H1 (cell line): Measurements from ENCODE around the gene EEPD1. TPM values are rescaled to one million over a fixed set of nuclear protein-coding genes. Genes with fewer than 3 reads are reported as not detected.
A peak's percentile ranks its signal among the peaks of the same experiment; 100 is the strongest.

Experiments used
- CTCF ChIA-PET: fragments of 300-600 bp; sonication (Branson Sonifier 250); formaldehyde crosslinking; loops from one replicate; lab custom pipeline; 2021; ENCODE audit not compliant: partially characterized antibody; lab: Charles Lee
- POLR2A ChIA-PET: fragments of 300-600 bp; sonication (Branson Sonifier 250); formaldehyde crosslinking; loops from one replicate; lab custom pipeline; 2021; ENCODE audit warnings: inconsistent platforms; ENCODE audit not compliant: partially characterized antibody; lab: Charles Lee
- DNase-seq, 2 experiments: peaks; one replicate each; pipeline versions ENCODE4 v3.0.0 to v3.0.0-alpha.2; 2010 to 2022; ENCODE audit warnings: low spot score in 2 of 2, low read depth in 1 of 2, mixed read lengths in 1 of 2
- FAIRE-seq: peaks from 2 replicates; lab custom pipeline; 2011; peaks lifted over from hg19 to GRCh38; lab: Jason Lieb, UNC
- H2AFZ ChIP-seq: 2 replicates; pipeline ENCODE4 v1.8.1; 2012; ENCODE audit warnings: low read length, inconsistent platforms
- H2AK5ac ChIP-seq: 2 replicates; pipeline ENCODE4 v1.6.1; 2013; ENCODE audit warnings: low read depth, low read length
- H2BK120ac ChIP-seq: replicated peaks from 2 replicates; pipeline ENCODE3; 2013; ENCODE audit warnings: low read depth, low read length, inconsistent platforms
- H2BK12ac ChIP-seq: 2 replicates; pipeline ENCODE4 v1.6.1; 2013; ENCODE audit warnings: low read depth, low read length
- H2BK15ac ChIP-seq: 2 replicates; pipeline ENCODE4 v1.6.1; 2013; ENCODE audit warnings: low read length
- H2BK20ac ChIP-seq: 2 replicates; pipeline ENCODE4 v1.6.1; 2013; ENCODE audit warnings: low read length
- H2BK5ac ChIP-seq: 2 replicates; pipeline ENCODE4 v1.6.1; 2013; ENCODE audit warnings: low read depth, low read length
- H3K14ac ChIP-seq: 2 replicates; pipeline ENCODE4 v1.6.1; 2013; ENCODE audit warnings: inconsistent platforms; ENCODE audit not compliant: insufficient read length
- H3K18ac ChIP-seq: 2 replicates; pipeline ENCODE4 v1.6.1; 2013; ENCODE audit warnings: low read length; ENCODE audit errors: extremely low read depth
- H3K23ac ChIP-seq: 2 replicates; pipeline ENCODE4 v1.6.1; 2013; ENCODE audit warnings: inconsistent platforms; ENCODE audit not compliant: insufficient read length
- H3K23me2 ChIP-seq: 2 replicates; pipeline ENCODE4 v1.6.1; 2013; ENCODE audit warnings: low read depth, low read length
- H3K27ac ChIP-seq: 2 replicates; pipeline ENCODE4 v1.6.1; 2011; ENCODE audit warnings: low read depth, low read length, inconsistent platforms
- H3K27me3 ChIP-seq, 4 experiments: replicated peaks in 1 of 4; 1 replicate in 1 of 4; 2 replicates in 3 of 4; pipeline versions ENCODE4 v1.6.1 to v1.8.1; 2011 to 2013; ENCODE audit warnings: low read length in 3 of 4, mild to moderate bottlenecking in 3 of 4, inconsistent platforms in 2 of 4, mixed read lengths in 2 of 4, moderate library complexity in 1 of 4; ENCODE audit not compliant: control insufficient read depth in 3 of 4, insufficient read depth in 3 of 4; ENCODE audit errors: extremely low read depth in 1 of 4
- H3K36me3 ChIP-seq, 4 experiments: 2 replicates each; pipeline versions ENCODE4 v1.6.1 to v1.8.1; 2011 to 2013; ENCODE audit warnings: mild to moderate bottlenecking in 4 of 4, low read length in 3 of 4, moderate library complexity in 2 of 4, control low read depth in 1 of 4, inconsistent platforms in 1 of 4; ENCODE audit not compliant: insufficient read depth in 4 of 4, control insufficient read depth in 2 of 4
- H3K4ac ChIP-seq: replicated peaks from 2 replicates; pipeline ENCODE3; 2013; ENCODE audit warnings: low read length, low read depth, mixed read lengths, inconsistent platforms; ENCODE audit not compliant: insufficient read length
- H3K4me1 ChIP-seq, 4 experiments: replicated peaks in 1 of 4; 1 replicate in 1 of 4; 2 replicates in 3 of 4; pipeline versions ENCODE4 v1.6.1 to v1.8.1; 2011 to 2013; ENCODE audit warnings: low read length in 3 of 4, inconsistent platforms in 2 of 4, mixed read lengths in 1 of 4; ENCODE audit not compliant: insufficient read depth in 4 of 4, control insufficient read depth in 3 of 4
- H3K4me2 ChIP-seq, 2 experiments: 2 replicates each; pipeline versions ENCODE4 v1.6.1 to v1.8.1; 2011 to 2013; ENCODE audit warnings: low read depth in 2 of 2, low read length in 2 of 2, control low read depth in 1 of 2, inconsistent platforms in 1 of 2, mild to moderate bottlenecking in 1 of 2; ENCODE audit not compliant: insufficient read depth in 1 of 2
- H3K4me3 ChIP-seq, 4 experiments: fragments of 200-600, 300-600 bp in 1 of 4; sonication (generic), shearing (Covaris generic), sonication (Bioruptor Twin) in 1 of 4; 2 replicates each; pipeline versions ENCODE4 v1.5.1 to v1.8.1; 2011 to 2016; ENCODE audit warnings: low read length in 4 of 4, low read depth in 3 of 4, control low read depth in 2 of 4, inconsistent platforms in 2 of 4, mild to moderate bottlenecking in 2 of 4, mixed read lengths in 1 of 4, moderate library complexity in 1 of 4; ENCODE audit not compliant: insufficient read depth in 2 of 4; ENCODE audit errors: extremely low read depth in 1 of 4
- H3K56ac ChIP-seq: replicated peaks from 2 replicates; pipeline ENCODE3; 2013; ENCODE audit warnings: low read depth, mild to moderate bottlenecking, mixed read lengths, low read length, inconsistent platforms; ENCODE audit not compliant: insufficient read length
- H3K79me1 ChIP-seq: 2 replicates; pipeline ENCODE4 v1.6.1; 2013; ENCODE audit warnings: low read depth, low read length, control low read depth
- H3K79me2 ChIP-seq, 2 experiments: 2 replicates each; pipeline versions ENCODE4 v1.6.1 to v1.8.1; 2012 to 2013; ENCODE audit warnings: low read length in 2 of 2, mild to moderate bottlenecking in 2 of 2, inconsistent platforms in 1 of 2; ENCODE audit not compliant: insufficient read depth in 2 of 2, control insufficient read depth in 1 of 2
- H3K9ac ChIP-seq, 4 experiments: replicated peaks in 1 of 4; 1 replicate in 1 of 4; 2 replicates in 3 of 4; pipeline versions ENCODE4 v1.6.1 to v1.8.1; 2011 to 2013; ENCODE audit warnings: low read depth in 3 of 4, low read length in 3 of 4, control low read depth in 2 of 4, mild to moderate bottlenecking in 2 of 4, moderate library complexity in 2 of 4, inconsistent platforms in 1 of 4; ENCODE audit errors: extremely low read depth in 1 of 4
- H3K9me3 ChIP-seq, 2 experiments: 2 replicates each; pipeline versions ENCODE4 v1.6.1 to v1.8.1; 2012 to 2013; ENCODE audit warnings: mild to moderate bottlenecking in 2 of 2, moderate library complexity in 2 of 2, control low read depth in 1 of 2, inconsistent platforms in 1 of 2, low read depth in 1 of 2, low read length in 1 of 2, mixed read lengths in 1 of 2; ENCODE audit not compliant: insufficient read depth in 2 of 2
- H4K20me1 ChIP-seq, 2 experiments: replicated peaks in 1 of 2; 2 replicates each; pipeline versions ENCODE3 to v1.8.1; 2011 to 2013; ENCODE audit warnings: inconsistent platforms in 2 of 2, low read length in 2 of 2, mild to moderate bottlenecking in 1 of 2; ENCODE audit not compliant: insufficient read depth in 2 of 2, control insufficient read depth in 1 of 2
- H4K5ac ChIP-seq: 2 replicates; pipeline ENCODE4 v1.6.1; 2013; ENCODE audit warnings: low read length, low read depth, mixed read lengths, inconsistent platforms; ENCODE audit not compliant: insufficient read length
- H4K8ac ChIP-seq: 2 replicates; pipeline ENCODE4 v1.8.0; 2013; ENCODE audit warnings: mild to moderate bottlenecking, moderate library complexity, low read length, inconsistent platforms; ENCODE audit not compliant: insufficient read depth; ENCODE audit errors: extremely low read depth
- H4K91ac ChIP-seq: replicated peaks from 2 replicates; pipeline ENCODE3; 2013; ENCODE audit warnings: low read length, mixed read lengths, inconsistent platforms; ENCODE audit not compliant: insufficient read length
- CHD1 ChIP-seq: IDR thresholded peaks from 2 replicates; pipeline ENCODE4 v1.6.1; 2012; ENCODE audit warnings: low read depth, low read length, improper control_type of control experiment
- FOSL1 ChIP-seq: IDR thresholded peaks from 2 replicates; pipeline ENCODE4 v1.6.1; 2011; ENCODE audit warnings: mild to moderate bottlenecking, low read depth, low read length, moderate library complexity; ENCODE audit not compliant: insufficient read depth
- HDAC6 ChIP-seq: IDR thresholded peaks from one replicate; pipeline ENCODE4 v1.7.1; 2012; ENCODE audit warnings: low read depth, mild to moderate bottlenecking, inconsistent platforms, low read length, moderate library complexity
- NRF1 ChIP-seq: IDR thresholded peaks from 2 replicates; pipeline ENCODE4 v1.6.1; 2011; ENCODE audit warnings: mild to moderate bottlenecking, low read depth, low read length, improper control_type of control experiment
- RXRA ChIP-seq: IDR thresholded peaks from 2 replicates; pipeline ENCODE4 v1.6.1; 2011; ENCODE audit warnings: low read depth, mild to moderate bottlenecking, low read length, moderate library complexity; ENCODE audit not compliant: insufficient read depth
- SIN3A ChIP-seq, 2 experiments: IDR thresholded peaks in 1 of 2; conservative IDR thresholded peaks in 1 of 2; 2 replicates each; pipeline ENCODE4 v1.6.1; 2011 to 2012; ENCODE audit warnings: low read length in 2 of 2, improper control_type of control experiment in 1 of 2, low read depth in 1 of 2, mild to moderate bottlenecking in 1 of 2
- SRF ChIP-seq: IDR thresholded peaks from 2 replicates; pipeline ENCODE4 v1.6.1; 2011; ENCODE audit warnings: mild to moderate bottlenecking, low read depth, low read length, moderate library complexity
- TAF1 ChIP-seq: IDR thresholded peaks from 2 replicates; pipeline ENCODE4 v1.6.1; 2011; ENCODE audit warnings: mild to moderate bottlenecking, low read depth, low read length
- TAF7 ChIP-seq: optimal IDR thresholded peaks from 2 replicates; pipeline ENCODE3; 2011; ENCODE audit warnings: low read depth, mild to moderate bottlenecking, inconsistent platforms, low read length, moderate library complexity, borderline replicate concordance
- WGBS, 2 experiments: shearing (Covaris generic) in 1 of 2; methylation state at CpG; one replicate each; pipeline versions ENCODE4 v1.1.6 to v1.1.7; 2013 to 2015; ENCODE audit warnings: low lambda C conversion rate in 2 of 2, mixed read lengths in 2 of 2, inconsistent platforms in 1 of 2, low coverage in 1 of 2, missing lambda C conversion rate in 1 of 2; ENCODE audit not compliant: insufficient replicate concordance in 2 of 2, insufficient coverage in 1 of 2, insufficient read length in 1 of 2; ENCODE audit errors: extremely low coverage in 1 of 2, missing lambda C conversion rate in 1 of 2; 5-methylcytosine and 5-hydroxymethylcytosine counted together
- polyA plus RNA-seq, 7 experiments: library from polyadenylated mRNA; depleted of rRNA in 3 of 7; stranded (reverse) in 5 of 7; unstranded in 2 of 7; fragments of >200 nt in 5 of 7; fragments of 200-250 nt in 2 of 7; gene quantifications; 1 replicate in 5 of 7; 2 replicates in 1 of 7; 4 replicates in 1 of 7; pipeline versions ENCODE4 v1.2.1 to v1.2.3, GENCODE V29; 2011 to 2013; ENCODE audit warnings: missing spikeins in 2 of 7, mixed read lengths in 2 of 7
- total RNA-seq: library from RNA; stranded (reverse); fragmentation: NEBNext Ultra II Directional; extraction: Animal tissue kit (Norgen Biotek cat#: 25700); gene quantifications from 2 replicates; pipeline ENCODE4 v1.2.1, GENCODE V29; 2021
- TF ChIP-seq, protein P1 (sequence below), 3 experiments: IDR thresholded peaks; 1 replicate in 2 of 3; 2 replicates in 1 of 3; pipeline versions ENCODE4 v1.5.1 to v1.6.1; 2011; ENCODE audit warnings: low read length in 3 of 3, mild to moderate bottlenecking in 3 of 3, inconsistent platforms in 2 of 3, low read depth in 1 of 3, moderate library complexity in 1 of 3; ENCODE audit not compliant: insufficient read depth in 1 of 3; ENCODE audit errors: control extremely low read depth in 1 of 3

Gene EEPD1
- total and polyA plus RNA-seq, 2 of the 8 experiments (the other 6 are each of a cell fraction or from before 2014, with no cell fraction given), result 3.1 to 7.8 TPM

DNA sequence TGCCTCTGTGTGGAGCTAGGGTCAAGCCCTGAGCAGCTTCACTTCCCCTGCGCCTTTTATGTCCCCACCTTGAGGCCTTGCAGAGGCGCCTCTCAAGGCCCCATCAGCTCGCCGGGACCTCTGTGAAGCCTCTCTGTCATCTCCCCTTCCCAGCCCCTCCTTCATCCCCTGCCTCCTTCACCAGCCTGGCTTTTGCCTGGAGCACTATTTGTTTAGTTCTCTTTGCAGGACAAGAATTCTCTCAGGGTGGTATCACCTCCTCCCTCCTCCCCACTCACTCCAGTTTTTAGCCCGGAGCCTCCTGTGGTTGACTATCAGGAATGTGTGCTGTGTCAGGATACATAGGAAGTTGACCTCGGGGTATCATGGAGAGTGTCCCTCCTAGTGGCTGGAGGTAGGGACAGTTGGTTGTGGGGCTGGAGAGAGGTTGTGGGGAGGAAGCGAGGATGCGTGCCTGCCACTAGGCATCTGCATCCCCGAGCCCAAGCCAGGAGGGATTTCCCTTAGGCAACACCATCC, 146.8 kb downstream of the EEPD1 start:
- Histone ChIP-seq H4K5ac (no peak overlapping the region), H3K36me3 (peaks cover 0 to 3% (median 0%) of the 10 kb centered on the region in 4 experiments; a peak in 1 of 8 replicates), H2BK15ac (no peak overlapping the region), H4K8ac (no peak overlapping the region), H3K27me3 (no peaks in the 10 kb centered on the region), H3K4me1 (peaks cover 0 to 6% (median 0%) of the 10 kb centered on the region in 4 experiments; a peak in 2 of 7 replicates), H3K9me3 (no peaks in the 10 kb centered on the region), H3K79me1 (no peaks in the 10 kb centered on the region), H3K9ac (peak overlapping the region in 1 of 4 experiments; percentile 47; a peak in 1 of 7 replicates), H3K18ac (no peak overlapping the region), H4K20me1 (no peaks in the 10 kb centered on the region), H3K79me2 (no peaks in the 10 kb centered on the region), H3K56ac (no peak overlapping the region), H3K14ac (no peak overlapping the region), H2BK12ac (no peak overlapping the region), H2BK20ac (no peak overlapping the region), H3K27ac (no peak overlapping the region), H2AFZ (no peak overlapping the region), H3K4me3 (no peak overlapping the region), H3K23ac (no peak overlapping the region), H3K4ac (no peak overlapping the region), H4K91ac (no peak overlapping the region), H2BK120ac (no peak overlapping the region), H2BK5ac (no peak overlapping the region), H2AK5ac (no peak overlapping the region), H3K4me2 (no peak overlapping the region), H3K23me2 (no peaks in the 10 kb centered on the region)
- no peak for FAIRE-seq
- CTCF ChIA-PET, result interaction anchor here (0.8 to 4.8 kb wide), 10 partner anchors 9 to 315 kb away, joined by 3 to 40 read pairs (median 7); no protein-coding TSS in a partner anchor
- POLR2A ChIA-PET, result no interaction called here
- WGBS, 2 experiments, result 88% methylated on average over 9 of the region's 9 CpGs; no CpG with 5 or more reads in 1 of the 2 experiments
- no peak for DNase-seq
- no peak for TF ChIP-seq FOSL1
- TF ChIP-seq RXRA, result no peak
- TF ChIP-seq NRF1, result no peak
- TF ChIP-seq TAF7, result no peak
- no peak for TF ChIP-seq HDAC6
- TF ChIP-seq SIN3A (conservative IDR thresholded peaks at IDR 0.05 in 1 of 2, IDR thresholded peaks at IDR 0.05 in 1 of 2; ENCODE audit: low read depth in 1 of 2, low read length in 2 of 2), result no peak
- no peak for TF ChIP-seq TAF1
- TF ChIP-seq, protein P1, sequence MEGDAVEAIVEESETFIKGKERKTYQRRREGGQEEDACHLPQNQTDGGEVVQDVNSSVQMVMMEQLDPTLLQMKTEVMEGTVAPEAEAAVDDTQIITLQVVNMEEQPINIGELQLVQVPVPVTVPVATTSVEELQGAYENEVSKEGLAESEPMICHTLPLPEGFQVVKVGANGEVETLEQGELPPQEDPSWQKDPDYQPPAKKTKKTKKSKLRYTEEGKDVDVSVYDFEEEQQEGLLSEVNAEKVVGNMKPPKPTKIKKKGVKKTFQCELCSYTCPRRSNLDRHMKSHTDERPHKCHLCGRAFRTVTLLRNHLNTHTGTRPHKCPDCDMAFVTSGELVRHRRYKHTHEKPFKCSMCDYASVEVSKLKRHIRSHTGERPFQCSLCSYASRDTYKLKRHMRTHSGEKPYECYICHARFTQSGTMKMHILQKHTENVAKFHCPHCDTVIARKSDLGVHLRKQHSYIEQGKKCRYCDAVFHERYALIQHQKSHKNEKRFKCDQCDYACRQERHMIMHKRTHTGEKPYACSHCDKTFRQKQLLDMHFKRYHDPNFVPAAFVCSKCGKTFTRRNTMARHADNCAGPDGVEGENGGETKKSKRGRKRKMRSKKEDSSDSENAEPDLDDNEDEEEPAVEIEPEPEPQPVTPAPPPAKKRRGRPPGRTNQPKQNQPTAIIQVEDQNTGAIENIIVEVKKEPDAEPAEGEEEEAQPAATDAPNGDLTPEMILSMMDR (IDR thresholded peaks at IDR 0.05; ENCODE audit: control extremely low read depth in 1 of 3, insufficient read depth in 1 of 3, low read depth in 1 of 3, low read length in 3 of 3), result peak in 2 of 3 experiments; percentile 15 to 27; a peak in 3 of 4 replicates
- no peak for TF ChIP-seq CHD1
- no peak for TF ChIP-seq SRF
